ENCODE measurements around the gene SPTLC2. TPM values are rescaled to one million over a fixed set of nuclear protein-coding genes. Genes with fewer than 3 reads are reported as not detected.

Gene SPTLC2
- total and polyA plus RNA-seq, 2 of the 13 experiments (the other 11 are each of a cell fraction or from before 2014, with no cell fraction given): 17.4 to 17.5 TPM

DNA sequence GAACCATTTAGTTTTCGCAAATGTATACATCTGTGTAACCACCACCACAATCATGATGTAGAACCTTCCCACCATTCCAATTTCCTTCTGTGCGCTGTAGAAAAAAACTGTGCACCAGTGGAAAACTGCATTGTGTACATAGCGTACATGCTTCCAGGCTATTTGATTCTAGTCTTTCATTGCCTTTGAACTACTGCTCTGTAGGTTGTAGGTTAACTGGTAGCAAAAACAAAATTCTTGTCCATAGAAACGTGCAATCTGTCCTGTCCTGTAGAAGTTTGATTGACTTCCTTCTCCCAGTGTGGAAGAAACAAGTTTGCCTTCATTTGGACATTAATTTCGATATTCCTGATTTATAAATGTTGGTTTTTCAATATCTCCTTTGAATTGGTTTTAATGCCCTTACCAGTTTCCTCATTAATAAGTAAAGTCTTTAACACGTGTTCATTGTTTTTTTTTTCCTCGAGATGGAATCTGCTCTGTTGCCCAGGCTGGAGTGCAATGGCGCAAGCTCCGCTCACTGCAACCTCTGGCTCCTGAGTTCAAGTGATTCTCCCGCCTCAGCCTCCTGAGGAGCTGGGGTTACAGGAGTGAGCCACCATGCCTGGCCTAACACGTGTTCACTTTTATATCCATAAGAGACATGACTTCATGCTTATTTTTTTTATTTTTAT, 114.2 kb downstream of the SPTLC2 start (continued):
- TF ChIP-seq SKIL (CRISPR knock-in tag; IDR thresholded peaks at IDR 0.05; ENCODE audit: borderline replicate concordance) (peak; percentile 55; the same call in 1 of the 2 replicates), FOXP1 (IDR thresholded peaks at IDR 0.05) (no peak), FOXP1 (CRISPR knock-in tag; IDR thresholded peaks at IDR 0.05) (peak; percentile 75), PPARG (CRISPR knock-in tag; conservative IDR thresholded peaks at IDR 0.05) (peak; percentile 98), HES4 (CRISPR knock-in tag; IDR thresholded peaks at IDR 0.05; ENCODE audit: borderline replicate concordance) (no peak), NFE2L2 (IDR thresholded peaks at IDR 0.05; ENCODE audit: low read length) (no peak), MYNN (CRISPR knock-in tag; IDR thresholded peaks at IDR 0.05; ENCODE audit: low read depth) (no peak), RXRA (CRISPR knock-in tag; IDR thresholded peaks at IDR 0.05) (peak; percentile 19; the same call in 1 of the 2 replicates), HMGXB4 (CRISPR knock-in tag; IDR thresholded peaks at IDR 0.05; ENCODE audit: borderline replicate concordance in 1 of 2, low read depth in 1 of 2) (0 out of 4 replicates have a peak, but pooled peaks of 1 of the 2 experiments have one; percentile 18), CREM (IDR thresholded peaks at IDR 0.05) (peak; percentile 68; the same call in 1 of the 2 replicates), CREM (CRISPR knock-in tag; IDR thresholded peaks at IDR 0.05) (no peak), HDAC2 (CRISPR knock-in tag; IDR thresholded peaks at IDR 0.05) (peak; percentile 70), NAIF1 (CRISPR knock-in tag; IDR thresholded peaks at IDR 0.05; ENCODE audit: borderline replicate concordance) (no peak), NR1H2 (CRISPR knock-in tag; IDR thresholded peaks at IDR 0.05; ENCODE audit: borderline replicate concordance, low read depth) (no peak), ONECUT2 (CRISPR knock-in tag; IDR thresholded peaks at IDR 0.05) (no peak), ZNF709 (CRISPR knock-in tag; IDR thresholded peaks at IDR 0.05) (no peak), ZNF766 (CRISPR knock-in tag; IDR thresholded peaks at IDR 0.05; ENCODE audit: borderline replicate concordance) (no peak), DPF2 (CRISPR knock-in tag; IDR thresholded peaks at IDR 0.05; ENCODE audit: borderline replicate concordance, low read depth) (0 out of 2 replicates have a peak, but pooled peaks have one; percentile 40), ARNT (IDR thresholded peaks at IDR 0.05) (no peak), HCFC1 (IDR thresholded peaks at IDR 0.05; ENCODE audit: low read depth, low read length) (no peak), FOXO1 (CRISPR knock-in tag; IDR thresholded peaks at IDR 0.05) (peak; percentile 71; the same call in 1 of the 2 replicates), ZNF121 (CRISPR knock-in tag; IDR thresholded peaks at IDR 0.05) (peak; percentile 89), FOXA1 (IDR thresholded peaks at IDR 0.05) (peak; percentile 68; the same call in 1 of the 2 replicates), FOXA1 (CRISPR knock-in tag; IDR thresholded peaks at IDR 0.05) (peak; percentile 89)
- TF ChIP-seq, protein P1, sequence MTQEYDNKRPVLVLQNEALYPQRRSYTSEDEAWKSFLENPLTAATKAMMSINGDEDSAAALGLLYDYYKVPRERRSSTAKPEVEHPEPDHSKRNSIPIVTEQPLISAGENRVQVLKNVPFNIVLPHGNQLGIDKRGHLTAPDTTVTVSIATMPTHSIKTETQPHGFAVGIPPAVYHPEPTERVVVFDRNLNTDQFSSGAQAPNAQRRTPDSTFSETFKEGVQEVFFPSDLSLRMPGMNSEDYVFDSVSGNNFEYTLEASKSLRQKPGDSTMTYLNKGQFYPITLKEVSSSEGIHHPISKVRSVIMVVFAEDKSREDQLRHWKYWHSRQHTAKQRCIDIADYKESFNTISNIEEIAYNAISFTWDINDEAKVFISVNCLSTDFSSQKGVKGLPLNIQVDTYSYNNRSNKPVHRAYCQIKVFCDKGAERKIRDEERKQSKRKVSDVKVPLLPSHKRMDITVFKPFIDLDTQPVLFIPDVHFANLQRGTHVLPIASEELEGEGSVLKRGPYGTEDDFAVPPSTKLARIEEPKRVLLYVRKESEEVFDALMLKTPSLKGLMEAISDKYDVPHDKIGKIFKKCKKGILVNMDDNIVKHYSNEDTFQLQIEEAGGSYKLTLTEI (CRISPR knock-in tag; conservative IDR thresholded peaks at IDR 0.05): no peak
- TF ChIP-seq, protein P2, sequence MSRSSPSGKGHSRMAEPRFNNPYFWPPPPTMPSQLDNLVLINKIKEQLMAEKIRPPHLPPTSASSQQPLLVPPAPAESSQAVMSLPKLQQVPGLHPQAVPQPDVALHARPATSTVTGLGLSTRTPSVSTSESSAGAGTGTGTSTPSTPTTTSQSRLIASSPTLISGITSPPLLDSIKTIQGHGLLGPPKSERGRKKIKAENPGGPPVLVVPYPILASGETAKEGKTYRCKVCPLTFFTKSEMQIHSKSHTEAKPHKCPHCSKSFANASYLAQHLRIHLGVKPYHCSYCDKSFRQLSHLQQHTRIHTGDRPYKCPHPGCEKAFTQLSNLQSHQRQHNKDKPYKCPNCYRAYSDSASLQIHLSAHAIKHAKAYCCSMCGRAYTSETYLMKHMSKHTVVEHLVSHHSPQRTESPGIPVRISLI (CRISPR knock-in tag; IDR thresholded peaks at IDR 0.05; ENCODE audit: borderline replicate concordance): peak; percentile 93
